ENCODE measurements around the gene NCKAP1.
"Not testable (repeated sequence)": the region's sequence is repeated elsewhere in the genome, so short reads cannot be mapped to it uniquely, and the experiment has no call there.

Gene NCKAP1

DNA sequence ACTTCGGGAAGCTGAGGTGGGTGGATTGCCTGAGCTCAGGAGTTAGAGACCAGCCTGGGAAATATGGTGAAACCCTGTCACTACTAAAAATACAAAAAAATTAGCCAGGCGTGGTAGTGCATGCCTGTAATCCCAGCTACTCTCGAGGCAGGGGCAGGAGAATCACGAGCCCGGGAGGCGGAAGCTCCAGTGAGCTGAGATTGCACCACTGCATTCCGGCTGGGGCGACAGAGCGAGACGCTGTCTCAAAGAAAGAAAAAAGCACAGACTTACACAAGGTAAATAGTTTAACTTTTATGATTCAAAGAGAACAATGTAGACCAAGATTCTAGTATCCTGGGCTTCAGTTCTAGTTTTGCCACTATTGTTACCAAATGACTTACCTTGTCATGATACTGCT, 37.4 kb downstream of the NCKAP1 start:
- no peak for DNase-seq

DNA sequence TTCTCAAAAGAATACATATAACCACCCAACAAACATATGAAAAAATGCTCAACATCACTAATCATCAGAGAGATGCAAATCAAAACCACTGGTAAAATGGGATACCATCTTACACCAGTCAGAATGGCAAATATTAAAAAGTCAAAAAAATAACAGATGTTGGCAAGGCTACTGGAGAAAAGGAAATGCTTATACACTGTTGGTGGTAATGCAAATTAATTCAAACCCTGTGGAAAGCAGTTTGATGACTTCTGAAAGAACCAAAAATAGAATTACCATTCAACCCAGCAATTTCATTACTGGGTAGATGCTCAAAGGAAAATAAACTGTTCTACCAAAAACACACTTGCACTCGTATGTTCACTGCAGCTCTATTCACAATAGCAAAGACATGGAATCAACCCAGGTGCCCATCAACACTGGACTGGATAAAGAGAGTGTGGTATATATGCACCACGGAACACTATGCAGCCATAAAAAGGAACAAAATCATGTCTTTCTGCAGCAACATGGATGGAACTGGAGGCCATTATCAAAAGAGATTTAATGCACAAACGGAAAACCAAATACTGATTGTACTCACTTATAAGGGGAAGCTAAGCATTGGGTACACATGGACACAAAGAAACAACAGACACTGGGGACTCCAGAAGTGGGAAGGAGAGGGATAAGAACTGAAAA, 38.8 kb downstream of the NCKAP1 start:
- DNase-seq = no peak

DNA sequence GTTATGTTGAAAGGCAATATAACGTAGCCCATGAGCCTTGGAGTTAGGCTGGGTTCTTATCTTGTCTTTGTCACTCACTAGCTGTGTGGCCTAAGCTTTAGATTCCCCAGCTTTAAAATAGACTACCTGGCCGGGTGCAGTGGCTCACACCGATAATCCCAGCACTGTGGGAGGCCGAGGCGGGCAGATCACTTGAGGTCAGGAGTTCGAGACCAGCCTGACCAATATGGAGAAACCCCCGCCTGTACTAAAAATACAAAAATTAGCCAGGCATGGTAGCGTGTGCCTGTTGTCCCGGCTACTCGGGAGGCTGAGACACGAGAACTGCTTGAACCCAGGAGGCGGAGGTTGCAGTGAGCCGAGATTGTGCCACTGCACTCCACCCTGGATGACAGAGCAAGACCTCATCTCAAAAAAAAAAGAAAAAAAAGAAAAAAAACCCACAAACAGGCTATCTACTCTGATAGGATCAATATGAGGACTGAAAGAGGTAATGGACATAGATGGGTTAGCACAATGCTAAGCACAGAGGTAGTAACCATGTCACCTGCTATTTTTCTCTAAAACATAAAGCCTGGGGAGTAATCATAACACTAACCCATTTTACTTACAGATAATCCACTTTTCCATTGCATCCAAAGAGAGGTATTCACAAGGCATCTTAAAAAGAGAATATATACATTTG, 43.9 kb downstream of the NCKAP1 start:
- DNase-seq = no peak

DNA sequence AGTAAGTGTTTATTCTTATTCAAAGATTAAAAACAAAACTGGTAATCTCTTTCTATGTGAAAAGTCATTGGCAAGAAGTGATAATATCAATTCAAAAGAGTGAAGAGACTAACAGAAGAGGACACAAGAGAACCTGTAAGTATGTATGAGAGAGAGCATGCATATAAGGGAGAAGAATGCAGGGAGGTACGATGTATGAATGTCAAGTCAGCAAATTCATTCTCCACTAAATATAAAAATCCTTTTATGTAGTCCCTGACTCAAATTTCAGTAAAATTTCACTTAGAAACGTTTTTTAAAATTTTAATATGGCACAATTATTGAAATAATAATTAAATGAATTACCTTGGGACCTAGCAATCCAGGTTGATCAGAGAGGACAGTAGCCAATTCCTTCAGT, 55.3 kb downstream of the NCKAP1 start:
- no peak for DNase-seq

DNA sequence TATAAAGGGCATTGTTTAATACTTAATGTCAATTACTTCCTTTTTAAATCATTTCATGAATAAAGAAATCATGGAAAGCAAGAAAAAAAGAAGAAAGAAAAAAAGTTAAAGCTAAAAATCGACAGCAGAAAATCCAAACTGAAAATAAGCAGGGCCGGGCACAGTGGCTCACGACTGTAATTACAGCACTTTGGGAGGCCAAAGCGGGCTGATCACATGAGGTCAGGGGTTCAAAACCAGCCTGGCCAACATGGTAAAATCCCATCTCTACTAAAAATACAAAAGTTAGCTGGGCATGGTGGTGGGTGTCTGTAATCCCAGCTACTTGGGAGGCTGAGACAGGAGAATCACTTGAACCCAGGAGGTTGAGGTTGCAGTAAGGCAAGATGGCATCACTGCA, 56.8 kb downstream of the NCKAP1 start:
- not testable (repeated sequence) for DNase-seq

DNA sequence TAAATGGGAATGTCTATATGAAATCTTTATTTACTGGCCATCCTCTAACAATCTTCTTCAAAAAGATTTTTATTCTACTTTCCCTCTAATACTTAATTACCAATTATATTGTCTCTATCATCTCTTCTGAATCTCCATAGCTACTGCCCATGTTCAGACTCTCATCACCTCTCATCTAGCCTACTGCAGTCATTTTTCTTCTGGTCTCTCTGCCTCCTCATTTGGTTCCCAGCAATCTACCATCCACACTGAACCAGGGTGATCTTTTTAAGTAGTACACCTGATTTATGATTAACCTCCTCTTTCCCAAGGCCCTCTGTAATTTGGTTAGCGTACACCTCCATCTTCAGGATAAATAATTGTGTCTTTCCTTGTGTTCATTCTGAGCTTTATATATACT, 57.6 kb downstream of the NCKAP1 start:
- no peak for DNase-seq

DNA sequence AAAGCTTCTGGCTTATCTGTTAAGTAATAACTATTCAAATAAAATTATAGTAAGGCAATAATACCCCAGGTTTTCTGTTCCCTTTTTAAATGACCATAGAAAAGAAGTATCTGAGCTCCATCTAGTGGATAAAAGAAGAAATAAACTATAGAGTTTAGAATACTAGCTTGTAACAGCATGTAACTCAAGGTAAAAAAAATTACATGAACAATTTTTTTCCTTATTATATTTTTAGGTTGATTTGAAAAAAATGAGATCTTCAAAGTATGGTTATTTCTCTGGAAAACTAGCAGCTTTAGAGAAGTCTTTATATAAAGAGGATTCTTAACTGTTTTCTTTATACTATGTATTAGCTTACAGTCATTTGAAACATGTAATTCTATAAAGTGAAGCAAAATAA, 58.1 kb downstream of the NCKAP1 start:
- DNase-seq = peak; percentile 77

DNA sequence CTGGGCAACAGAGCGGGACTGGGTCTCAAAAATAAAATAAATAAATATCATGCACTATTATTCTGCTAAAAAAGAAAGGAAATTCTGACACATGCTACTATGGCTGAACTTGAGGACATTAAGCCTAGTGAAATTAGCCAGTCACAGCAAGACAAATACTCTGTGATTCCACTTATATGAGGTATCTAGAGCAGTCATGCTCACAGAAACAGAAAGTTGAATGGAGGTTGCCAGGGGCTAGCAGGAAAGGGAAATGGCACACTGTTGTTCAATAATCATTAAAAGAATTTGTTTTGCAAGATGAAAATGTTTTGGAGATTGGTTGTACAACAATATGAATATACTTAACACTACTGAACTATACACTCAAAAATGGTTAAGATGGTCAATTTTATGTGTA, 60.8 kb downstream of the NCKAP1 start:
- DNase-seq = no peak

DNA sequence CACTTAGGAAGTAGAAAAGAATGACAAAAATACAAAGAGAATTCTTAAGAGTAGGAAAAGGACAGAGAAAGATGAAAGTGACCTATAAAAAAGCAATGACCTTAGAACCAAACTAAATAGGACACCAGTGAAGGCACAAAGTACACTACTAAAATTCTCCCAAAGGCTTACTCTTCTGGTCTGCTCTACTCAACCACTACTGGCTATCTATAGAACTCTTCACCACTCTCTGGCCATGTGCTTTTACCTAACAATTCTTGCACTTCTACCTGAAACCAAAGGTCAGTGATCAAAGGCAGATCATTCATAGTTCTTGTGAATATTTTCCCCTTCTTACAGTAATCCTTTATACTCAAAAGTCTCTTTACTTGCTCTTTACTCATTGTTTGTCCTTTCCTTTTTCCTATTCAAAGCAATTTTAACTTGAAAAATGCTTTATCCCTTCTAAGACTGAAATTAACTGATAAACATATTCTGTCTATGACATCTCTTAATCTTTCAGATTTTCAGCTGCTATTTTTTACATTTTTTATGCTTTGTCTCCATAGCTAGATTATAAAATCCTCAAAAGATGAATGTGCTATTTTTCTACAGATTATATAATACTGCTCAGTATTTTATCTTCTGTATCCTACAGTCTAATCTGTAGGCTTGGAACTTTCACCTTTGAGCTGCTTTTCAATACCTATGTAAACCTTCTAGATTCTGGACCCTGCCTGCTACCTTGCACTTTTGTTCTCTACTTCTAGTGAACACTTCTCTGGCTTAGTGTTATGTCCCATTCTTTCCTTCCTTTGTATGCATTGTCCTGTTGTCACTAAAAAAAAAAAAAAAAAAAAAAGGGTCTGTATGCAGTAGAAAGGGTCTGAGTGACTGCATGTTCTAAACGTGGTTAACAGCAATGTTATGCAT, 64.6 kb downstream of the NCKAP1 start:
- no peak for DNase-seq

DNA sequence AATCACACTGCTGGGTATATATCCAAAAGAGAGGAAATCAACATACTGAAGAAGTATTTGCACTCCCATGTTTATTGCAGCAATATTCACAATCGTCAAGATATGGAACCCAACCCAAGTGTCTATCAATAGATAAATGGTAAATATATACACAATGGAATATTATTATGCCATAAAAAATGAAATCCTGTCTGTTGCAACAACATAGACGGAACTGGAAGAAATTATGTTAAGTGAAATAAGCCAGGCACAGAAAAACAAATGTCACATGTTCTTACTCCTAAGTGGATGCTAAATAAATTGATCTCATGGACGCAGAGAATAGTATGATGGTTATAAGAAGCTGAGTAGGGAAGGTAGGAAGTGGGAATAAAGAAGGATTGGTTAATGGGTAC, 65.7 kb downstream of the NCKAP1 start:
- DNase-seq = no peak

DNA sequence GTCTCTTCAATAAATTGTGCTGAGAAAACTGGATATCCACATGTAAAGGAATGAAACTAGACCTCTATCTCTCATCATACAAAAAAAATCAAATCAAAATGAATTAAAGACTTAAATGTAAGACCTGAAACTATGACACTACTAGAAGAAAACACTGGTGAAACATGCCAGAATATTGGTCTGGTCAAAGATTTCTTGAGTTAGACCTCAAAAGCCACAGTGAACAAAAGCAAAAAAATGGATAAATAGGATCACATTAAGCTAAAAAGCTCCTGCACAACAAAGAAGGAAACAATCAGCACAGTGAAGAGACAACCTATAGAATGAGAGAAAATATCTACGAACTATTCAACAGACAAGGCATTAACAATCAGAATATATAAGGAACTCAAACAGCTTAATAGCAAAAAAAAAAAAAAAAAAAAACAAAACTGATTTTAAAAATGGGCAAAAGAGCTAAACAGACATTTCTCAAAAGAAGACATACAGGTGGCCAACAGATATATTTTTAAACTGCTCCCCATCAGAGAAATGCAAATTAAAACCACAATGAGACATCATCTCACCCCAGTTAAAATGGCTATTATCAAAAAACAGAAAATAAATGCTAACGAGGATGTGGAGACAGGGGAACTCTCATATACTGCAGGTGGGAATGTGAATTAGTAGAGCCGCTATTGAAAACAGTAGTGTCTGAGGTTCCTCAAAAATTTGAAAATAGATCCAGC, 66.3 kb downstream of the NCKAP1 start:
- DNase-seq = no peak

DNA sequence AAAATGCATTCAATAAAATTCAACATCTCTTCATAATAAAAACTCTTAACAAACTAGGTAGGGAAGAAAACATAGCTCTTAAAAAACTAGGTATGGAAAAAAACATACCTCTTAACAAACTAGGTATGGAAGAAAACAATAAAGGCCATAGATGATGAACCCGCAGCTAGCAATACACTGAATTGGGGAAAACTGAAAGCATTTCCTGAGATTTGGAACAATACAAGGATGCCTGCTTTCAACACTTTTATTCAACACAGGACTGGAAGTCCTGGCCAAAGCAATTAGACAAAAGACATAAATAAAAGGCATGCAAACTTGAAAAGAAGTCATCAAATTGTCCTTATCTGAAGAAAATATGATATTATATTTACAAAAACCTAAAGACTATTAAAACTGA, 67.8 kb downstream of the NCKAP1 start:
- no peak for DNase-seq

DNA sequence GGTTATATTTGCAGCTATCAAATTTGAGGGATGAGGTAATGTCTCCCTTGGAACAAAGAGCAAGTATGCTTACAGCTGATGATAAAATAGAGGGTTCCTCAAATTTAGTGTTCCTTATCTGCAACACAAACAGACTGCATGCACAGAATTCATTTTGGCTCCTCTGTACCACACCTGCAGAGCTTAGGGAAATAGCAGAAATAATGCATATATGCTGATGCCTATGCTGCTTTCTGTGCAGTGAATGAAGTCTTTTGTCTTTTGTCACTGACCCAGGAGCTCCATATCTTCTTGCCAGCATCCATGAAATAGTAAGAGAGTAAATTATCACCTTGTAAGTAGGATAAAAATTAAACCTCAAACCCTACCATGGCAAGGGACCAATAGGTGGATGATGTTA, 69.8 kb downstream of the NCKAP1 start:
- no peak for DNase-seq

DNA sequence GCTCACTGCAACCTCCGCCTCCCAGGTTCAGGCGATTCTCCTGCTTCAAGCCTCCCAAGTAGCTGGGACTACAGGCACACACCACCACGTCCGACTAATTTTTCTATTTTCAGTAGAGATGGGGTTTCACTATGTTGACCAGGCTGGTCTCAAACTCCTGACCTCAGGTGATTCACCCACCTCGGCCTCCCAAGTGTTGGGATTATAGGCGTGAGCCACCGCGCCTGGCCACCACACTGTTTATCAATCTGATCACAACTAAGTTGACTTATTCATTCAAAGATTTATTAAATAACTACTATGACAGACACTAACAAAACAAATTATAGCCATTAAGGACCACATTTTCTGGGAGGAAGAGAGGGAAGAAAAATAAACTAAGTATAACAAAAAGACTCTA, 71.9 kb downstream of the NCKAP1 start:
- not testable (repeated sequence) for DNase-seq

DNA sequence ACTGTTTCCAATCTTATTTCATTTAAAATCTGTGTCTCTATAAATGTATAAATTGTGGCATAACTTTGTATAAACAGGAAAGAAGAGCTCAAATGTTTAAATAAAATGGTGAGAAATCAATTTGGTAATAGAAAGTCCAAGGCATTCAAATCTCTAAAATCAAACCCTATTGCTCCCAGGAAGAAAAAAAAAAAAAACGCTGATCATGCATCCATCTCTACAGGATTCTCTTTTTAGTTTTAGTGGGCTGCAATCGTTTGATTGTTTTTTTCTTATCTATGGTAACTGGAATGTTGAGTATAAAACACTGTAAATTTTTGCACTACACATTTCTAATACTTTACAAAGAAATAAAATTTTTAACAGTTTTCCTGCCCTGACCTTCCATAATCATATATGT, 75.6 kb downstream of the NCKAP1 start:
- DNase-seq = no peak

DNA sequence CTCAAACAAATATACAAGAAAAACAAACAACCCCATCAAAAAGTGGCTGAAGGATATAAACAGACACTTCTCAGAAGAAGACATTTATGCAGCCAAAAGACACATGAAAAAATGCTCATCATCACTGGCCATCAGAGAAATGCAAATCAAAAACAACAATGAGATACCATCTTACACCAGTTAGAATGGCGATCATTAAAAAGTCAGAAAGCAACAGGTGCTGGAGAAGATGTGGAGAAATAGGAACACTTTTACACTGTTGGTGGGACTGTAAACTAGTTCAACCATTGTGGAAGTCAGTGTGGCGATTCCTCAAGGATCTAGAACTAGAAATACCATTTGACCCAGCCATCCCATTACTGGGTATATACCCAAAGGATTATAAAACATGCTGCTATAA, 77.4 kb downstream of the NCKAP1 start:
- not testable (repeated sequence) for DNase-seq

DNA sequence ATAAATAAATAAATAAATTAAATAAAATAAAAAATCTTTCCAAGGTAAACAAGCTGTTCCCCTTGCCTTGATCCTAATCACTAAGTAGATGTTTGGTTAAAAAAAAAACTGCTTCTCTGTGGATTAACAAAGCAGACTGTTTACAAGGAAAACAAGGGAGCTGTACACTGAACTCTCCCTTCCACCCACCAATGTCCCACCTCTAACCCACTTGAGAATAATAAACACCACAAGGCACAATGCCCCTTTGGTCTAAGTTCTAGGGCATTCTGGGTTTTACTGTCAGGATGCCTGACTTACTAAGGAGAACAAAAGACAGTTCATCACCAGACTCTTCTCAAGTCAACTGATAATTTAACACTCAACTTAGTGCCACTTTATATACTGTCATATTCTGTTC, 83.5 kb downstream of the NCKAP1 start:
- DNase-seq = no peak

DNA sequence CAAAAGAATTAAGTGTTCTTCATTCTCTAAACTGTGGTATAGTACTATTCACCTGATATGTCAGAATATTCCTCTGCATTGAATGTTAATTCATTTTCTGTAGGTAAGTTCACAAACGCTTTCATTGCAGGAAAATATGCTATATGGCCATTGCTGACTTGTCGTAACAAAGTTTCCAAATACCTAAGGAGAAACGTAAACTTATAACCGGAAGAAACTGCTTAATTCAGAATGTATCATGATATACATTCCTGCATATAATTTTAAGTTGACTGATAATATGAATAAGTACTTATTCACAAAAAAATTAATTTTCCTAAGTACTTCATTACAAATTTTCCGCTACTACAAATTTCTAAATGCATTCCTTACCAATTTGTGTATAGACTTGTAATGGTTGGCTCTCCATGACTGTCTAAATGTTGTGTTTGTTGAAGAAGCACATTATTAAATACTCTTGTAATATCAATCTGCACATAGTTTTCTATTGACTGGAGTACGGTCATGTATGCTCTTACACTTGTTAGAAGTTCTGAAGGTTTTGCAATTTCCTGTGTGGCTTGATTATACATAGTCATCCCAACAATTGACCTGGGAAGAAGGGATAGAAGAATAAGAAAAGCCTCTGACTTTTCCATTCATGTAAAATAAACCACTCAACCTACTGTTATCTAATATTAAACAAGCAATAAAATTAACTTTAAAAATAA, 85.4 kb downstream of the NCKAP1 start:
- no peak for DNase-seq

DNA sequence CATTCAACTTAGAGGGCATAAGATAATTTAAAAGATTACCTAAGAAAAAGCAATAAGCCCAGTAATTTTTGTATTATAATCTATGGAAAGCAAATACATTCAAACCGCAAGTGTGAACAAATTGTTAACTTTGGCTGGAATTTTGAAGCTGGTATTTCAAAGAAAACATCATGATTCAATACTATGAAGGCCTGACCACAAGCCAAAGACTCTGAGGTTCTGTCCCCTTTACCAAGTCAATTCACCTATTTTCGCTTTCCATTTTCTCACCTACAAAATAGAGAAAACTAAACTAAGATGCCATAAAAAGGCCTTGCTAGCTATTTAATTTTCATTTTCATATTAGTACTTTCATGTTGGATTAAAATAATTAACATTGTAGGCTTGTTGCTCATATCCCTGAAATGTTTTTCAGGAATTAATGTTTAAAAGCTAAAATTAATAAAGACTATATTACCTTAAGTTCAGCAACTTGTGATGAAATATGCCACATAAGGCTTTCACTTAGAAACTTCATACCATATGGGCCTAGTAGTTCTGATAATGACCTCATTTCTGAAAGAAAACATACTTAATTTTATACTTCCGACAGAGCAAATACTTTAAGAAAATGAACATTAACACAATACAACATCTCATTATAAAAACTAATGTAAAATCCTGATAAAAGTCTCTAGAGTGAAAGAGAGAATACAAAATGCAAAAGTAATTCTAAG, 86.2 kb downstream of the NCKAP1 start:
- DNase-seq = no peak

DNA sequence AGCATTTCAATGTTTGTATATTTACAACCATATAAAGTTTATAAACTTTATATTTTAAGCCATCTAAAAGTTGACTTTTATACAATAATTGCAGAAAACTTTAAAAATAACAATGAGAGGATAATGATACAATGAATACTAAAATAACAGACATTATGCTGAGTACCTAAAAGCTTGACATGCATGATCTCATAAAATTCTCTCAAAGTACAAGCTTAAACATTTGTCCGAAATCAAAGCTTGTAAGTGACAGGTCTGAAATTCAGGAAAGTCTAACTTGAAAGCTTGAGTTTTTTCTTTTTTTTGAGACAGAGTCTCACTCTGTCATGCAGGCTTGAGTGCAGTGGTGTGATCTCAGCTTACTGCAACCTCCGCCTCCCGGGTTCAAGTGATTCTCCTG, 87.7 kb downstream of the NCKAP1 start:
- no peak for DNase-seq

DNA sequence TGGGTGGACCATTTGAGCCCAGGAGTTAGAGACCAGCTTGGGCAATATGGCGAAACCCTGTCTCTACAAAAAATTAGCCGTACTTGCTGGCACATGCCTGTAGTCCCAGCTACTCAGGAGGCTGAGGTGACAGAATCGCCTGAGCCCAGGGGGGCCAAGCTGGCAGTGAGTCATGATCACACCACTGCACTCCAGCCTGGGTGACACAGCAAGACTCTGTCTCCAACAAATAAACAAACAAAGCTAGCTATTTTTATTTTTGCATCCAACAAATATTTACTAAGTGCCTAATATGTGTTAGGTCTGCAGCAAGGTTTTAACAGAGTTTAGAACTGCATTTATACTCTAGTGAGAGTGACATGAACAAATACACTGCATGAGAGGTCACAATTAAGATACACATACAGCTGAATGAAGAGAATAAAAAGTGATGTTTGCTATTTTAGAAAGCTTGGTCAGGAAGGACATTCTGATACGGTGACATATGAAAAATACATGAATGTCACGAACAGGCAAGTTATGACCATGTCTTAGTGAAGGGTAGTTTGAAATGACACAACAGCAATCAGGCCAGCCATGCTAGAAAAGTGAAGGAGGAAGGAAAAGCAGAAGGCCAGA, 88.6 kb downstream of the NCKAP1 start:
- no peak for DNase-seq

Measured in hematopoietic multipotent progenitor cell treated with erythropoietin and hydrocortisone succinate and interleukin-3 and kit ligand, for 6 days (in vitro differentiated cells).